DND-41 (cell line): ENCODE data around the gene SHBG.

Experiments used
- EZH2 ChIP-seq: IDR thresholded peaks from 3 replicates; pipeline ENCODE4 v1.6.1; 2012; ENCODE audit warnings: borderline replicate concordance, low read depth, mild to moderate bottlenecking, moderate library complexity, low read length, inconsistent platforms; ENCODE audit not compliant: severe bottlenecking
- TF ChIP-seq, protein P1 (sequence below): IDR thresholded peaks from 2 replicates; pipeline ENCODE4 v1.5.1; 2012; ENCODE audit warnings: borderline replicate concordance, low read length, moderate library complexity, mild to moderate bottlenecking; ENCODE audit not compliant: poor library complexity, severe bottlenecking; ENCODE audit errors: extremely low read depth

DNA sequence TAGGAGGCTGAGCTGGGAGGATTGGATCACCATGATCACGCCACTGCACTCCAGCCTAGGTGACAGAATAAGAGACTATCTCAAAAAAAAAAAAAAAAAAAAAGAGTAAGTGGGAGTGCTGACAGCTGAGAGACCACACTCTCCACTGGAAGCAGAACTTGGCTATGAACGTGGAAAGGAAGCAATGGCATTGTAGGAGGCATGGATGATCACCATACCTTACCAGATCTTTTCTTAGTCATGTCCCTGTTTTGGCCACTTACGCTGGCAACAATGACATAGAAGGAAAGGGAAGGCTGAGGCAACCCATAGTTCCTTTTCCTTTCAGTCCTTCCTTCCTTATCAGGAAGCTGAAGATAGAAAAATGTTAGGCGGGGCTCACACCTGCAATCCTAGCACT lies 17.1 kb downstream of the SHBG start:
- TF ChIP-seq, protein P1, sequence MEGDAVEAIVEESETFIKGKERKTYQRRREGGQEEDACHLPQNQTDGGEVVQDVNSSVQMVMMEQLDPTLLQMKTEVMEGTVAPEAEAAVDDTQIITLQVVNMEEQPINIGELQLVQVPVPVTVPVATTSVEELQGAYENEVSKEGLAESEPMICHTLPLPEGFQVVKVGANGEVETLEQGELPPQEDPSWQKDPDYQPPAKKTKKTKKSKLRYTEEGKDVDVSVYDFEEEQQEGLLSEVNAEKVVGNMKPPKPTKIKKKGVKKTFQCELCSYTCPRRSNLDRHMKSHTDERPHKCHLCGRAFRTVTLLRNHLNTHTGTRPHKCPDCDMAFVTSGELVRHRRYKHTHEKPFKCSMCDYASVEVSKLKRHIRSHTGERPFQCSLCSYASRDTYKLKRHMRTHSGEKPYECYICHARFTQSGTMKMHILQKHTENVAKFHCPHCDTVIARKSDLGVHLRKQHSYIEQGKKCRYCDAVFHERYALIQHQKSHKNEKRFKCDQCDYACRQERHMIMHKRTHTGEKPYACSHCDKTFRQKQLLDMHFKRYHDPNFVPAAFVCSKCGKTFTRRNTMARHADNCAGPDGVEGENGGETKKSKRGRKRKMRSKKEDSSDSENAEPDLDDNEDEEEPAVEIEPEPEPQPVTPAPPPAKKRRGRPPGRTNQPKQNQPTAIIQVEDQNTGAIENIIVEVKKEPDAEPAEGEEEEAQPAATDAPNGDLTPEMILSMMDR: no peak
- no peak for TF ChIP-seq EZH2
